SH-SY5Y (cell line): ENCODE data around the gene GPATCH4.

Experiments
- GATA2 ChIP-seq: IDR thresholded peaks from 2 replicates; pipeline ENCODE4 v1.6.1; 2011; ENCODE audit warnings: mild to moderate bottlenecking, low read depth, low read length
- GATA3 ChIP-seq: IDR thresholded peaks from 2 replicates; pipeline ENCODE4 v1.6.1; 2011; ENCODE audit warnings: low read depth, mild to moderate bottlenecking, low read length, moderate library complexity

DNA sequence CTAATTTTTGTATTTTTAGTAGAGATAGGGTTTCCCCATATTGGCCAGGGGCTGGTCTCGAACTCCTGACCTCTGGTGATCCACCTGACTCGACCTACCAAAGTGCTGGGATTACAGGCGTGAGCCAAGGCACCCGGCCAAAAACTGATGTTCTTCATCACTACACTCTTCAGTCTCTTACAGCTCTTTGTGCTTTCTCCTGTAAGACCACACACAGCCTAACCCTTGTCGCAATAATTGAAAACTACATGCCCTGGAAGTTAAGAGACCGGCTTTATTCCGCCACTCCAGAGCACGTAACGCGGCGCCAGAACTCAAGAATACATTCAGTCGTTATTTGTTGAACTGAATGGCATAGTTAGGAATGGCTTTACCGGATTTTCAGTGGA is 552 bp downstream of the GPATCH4 start:
- TF ChIP-seq GATA2 (no peak), GATA3 (no peak)
